Motor neuron (in vitro differentiated cells): Measurements from ENCODE around the gene GDPD5. TPM values are rescaled to one million over a fixed set of nuclear protein-coding genes. Genes with fewer than 3 reads are reported as not detected.

Source experiments
- ATAC-seq, 8 experiments: fragments of 200-7000 bp; cut with Tn5 transposase; replicated peaks in 6 of 8; 2 replicates each; pipeline ENCODE4 v1.8.0; 2021; ENCODE audit warnings: mild to moderate bottlenecking in 8 of 8, moderate library complexity in 8 of 8
- H3K27ac ChIP-seq, 2 donors: fragments of 250-450 bp; sonication (Bioruptor Pico); 2 replicates each; pipeline ENCODE4 v1.9.0; 2021; ENCODE audit warnings: antibody characterized with exemption in 2 of 2, mild to moderate bottlenecking in 2 of 2, moderate library complexity in 1 of 2
- H3K4me1 ChIP-seq, 2 donors: fragments of 250-450 bp; sonication (Bioruptor Pico); replicated peaks in 1 of 2; 2 replicates each; pipeline ENCODE4 v1.6.1; 2021; ENCODE audit warnings: antibody characterized with exemption in 2 of 2, mild to moderate bottlenecking in 2 of 2, moderate library complexity in 1 of 2
- H3K4me3 ChIP-seq, 5 donors: fragments of 250-450 bp; sonication (Bioruptor Pico); 2 replicates each; pipeline ENCODE4 v1.9.0; 2021; ENCODE audit warnings: antibody characterized with exemption in 5 of 5, mild to moderate bottlenecking in 5 of 5, moderate library complexity in 4 of 5
- WGBS, 10 experiments: fragments of 450-650 bp; shearing (Covaris generic); methylation state at CpG; one replicate each; pipeline ENCODE4 v1.0.0; 2022; 5-methylcytosine and 5-hydroxymethylcytosine counted together
- in situ Hi-C, 9 experiments: fragments of 400-800 bp; cut with MboI; loops; one replicate each; pipeline ENCODE4 v1.15.0; 2021; ENCODE audit warnings: low sequenced_read_pairs in 9 of 9, low pct_unique_long_range_greater_than_20kb in 2 of 9; ENCODE audit not compliant: unreplicated experiment in 9 of 9
- total RNA-seq, 8 experiments: library from RNA; unstranded; fragments of 300-600 nt; gene quantifications; 2 replicates each; pipeline versions ENCODE4 v1.2.3 to v1.2.4, GENCODE V29; 2022

GDPD5 gene
- total RNA-seq, 8 experiments from 2014 or later = 3.2 to 28.2 (median 16.1) TPM

- Histone ChIP-seq H3K27ac (no peak overlapping the region), H3K4me3 (no peak overlapping the region), H3K4me1 (peaks cover 6 to 12% of the 10 kb centered on the region in 2 donors)
- WGBS, 10 experiments = 33 to 100% (median 82%) methylated on average over 1 to 4 of the region's 5 CpGs; no CpG with 5 or more reads in 2 of the 10 experiments
- ATAC-seq = no peak
- in situ Hi-C loops = no loop called here
These were observed 12.5 kb downstream of the GDPD5 start for GRCh38 chr11:75513250-75513649.

- ATAC-seq = peak in 1 of 8 experiments; percentile 44
- H3K27ac ChIP-seq = peak overlapping the region in 1 of 2 donors; percentile 46
- in situ Hi-C loops = no loop called here
- no peak overlapping the region for H3K4me3 ChIP-seq
- H3K4me1 ChIP-seq = peaks cover 11 to 12% of the 10 kb centered on the region in 2 donors
- WGBS, 10 experiments = 0 to 20% (median 17%) methylated on average over 1 of the region's 5 CpGs; no CpG with 5 or more reads in 7 of the 10 experiments
These were observed 15.1 kb downstream of the GDPD5 start for GRCh38 chr11:75510723-75511019.

- no peak overlapping the region for H3K27ac ChIP-seq
These were observed 15.6 kb downstream of the GDPD5 start for GRCh38 chr11:75510004-75510722.

GRCh38 chr11:75509020-75509720 lies 16.6 kb downstream of the GDPD5 start:
- in situ Hi-C loops = no loop called here
- peak in 2 of 8 experiments; percentile 30 to 47 for ATAC-seq
- Histone ChIP-seq H3K27ac (no peak overlapping the region), H3K4me3 (no peak overlapping the region), H3K4me1 (peaks cover 11 to 12% of the 10 kb centered on the region in 2 donors)
- WGBS, 10 experiments = 69 to 100% (median 90%) methylated on average over 2 to 5 of the region's 5 CpGs; no CpG with 5 or more reads in 6 of the 10 experiments

More at GRCh38 chr11:75510004-75510722, 15.6 kb downstream of the GDPD5 start:
- Histone ChIP-seq H3K4me1 (peaks cover 11 to 12% of the 10 kb centered on the region in 2 donors), H3K4me3 (no peak overlapping the region)
- peak in 1 of 8 experiments; percentile 33 for ATAC-seq
- in situ Hi-C loops = no loop called here
- WGBS, 10 experiments = 60 to 85% methylated on average over 1 to 3 of the region's 9 CpGs; no CpG with 5 or more reads in 8 of the 10 experiments

- no peak overlapping the region for H3K27ac ChIP-seq
- H3K4me1 ChIP-seq = peaks cover 11 to 12% of the 10 kb centered on the region in 2 donors
- 0 to 95% (median 60%) methylated on average over 1 to 5 of the region's 8 CpGs; no CpG with 5 or more reads in 2 of the 10 experiments for whole genome bisulfite sequencing, 10 experiments
- H3K4me3 ChIP-seq = no peak overlapping the region
- in situ Hi-C loops = no loop called here
- ATAC-seq = peak in 3 of 8 experiments; percentile 33 to 78 (median 63)
These were observed 17.6 kb downstream of the GDPD5 start for GRCh38 chr11:75508051-75508561.

GRCh38 chr11:75507571-75507970 lies 18.2 kb downstream of the GDPD5 start:
- in situ Hi-C loops = no loop called here
- peaks cover 11 to 12% of the 10 kb centered on the region in 2 donors for H3K4me1 ChIP-seq
- no peak for ATAC-seq
- no peak overlapping the region for H3K27ac ChIP-seq
- no peak overlapping the region for H3K4me3 ChIP-seq
- 83% methylated on average over 1 of the region's 3 CpGs; no CpG with 5 or more reads in 9 of the 10 experiments for WGBS, 10 experiments

- H3K27ac ChIP-seq = peak overlapping the region in 1 of 2 donors; percentile 14
- in situ Hi-C loops = no loop called here
- H3K4me3 ChIP-seq = no peak overlapping the region
- 93 to 100% (median 100%) methylated on average over 1 to 3 of the region's 6 CpGs; no CpG with 5 or more reads in 7 of the 10 experiments for WGBS, 10 experiments
- peaks cover 11 to 12% of the 10 kb centered on the region in 2 donors for H3K4me1 ChIP-seq
- no peak for ATAC-seq
These were observed 18.9 kb downstream of the GDPD5 start for GRCh38 chr11:75506827-75507226.

- Histone ChIP-seq H3K4me1 (peaks cover 9 to 11% of the 10 kb centered on the region in 2 donors), H3K4me3 (no peak overlapping the region), H3K27ac (peak overlapping the region in 1 of 2 donors; percentile 14)
- in situ Hi-C loops = no loop called here
- ATAC-seq = no peak
- 74 to 100% (median 87%) methylated on average over 1 to 7 of the region's 11 CpGs; no CpG with 5 or more reads in 3 of the 10 experiments for WGBS, 10 experiments
These were observed 19.6 kb downstream of the GDPD5 start for GRCh38 chr11:75505916-75506692.

- Histone ChIP-seq H3K4me1 (peaks cover 0 to 6% of the 10 kb centered on the region in 2 donors), H3K27ac (no peak overlapping the region), H3K4me3 (no peak overlapping the region)
- 59 to 97% (median 89%) methylated on average over 1 to 5 of the region's 5 CpGs; no CpG with 5 or more reads in 4 of the 10 experiments for WGBS, 10 experiments
- in situ Hi-C loops = no loop called here
- no peak for ATAC-seq
These were observed 21.2 kb downstream of the GDPD5 start for GRCh38 chr11:75504501-75504900.

- no peak for ATAC-seq
- 75 to 83% (median 81%) methylated on average over 1 to 3 of the region's 5 CpGs; no CpG with 5 or more reads in 6 of the 10 experiments for WGBS, 10 experiments
- in situ Hi-C loops = no loop called here
These were observed 22.1 kb downstream of the GDPD5 start for GRCh38 chr11:75503531-75504099.

GRCh38 chr11:75502138-75502537 lies 23.6 kb downstream of the GDPD5 start:
- H3K4me3 ChIP-seq = no peak overlapping the region
- in situ Hi-C loops = no loop called here
- peaks cover 0 to 6% of the 10 kb centered on the region in 2 donors for H3K4me1 ChIP-seq
- WGBS, 10 experiments = 50 to 100% (median 57%) methylated on average over 1 of the region's 1 CpG; no CpG with 5 or more reads in 7 of the 10 experiments
- ATAC-seq = no peak
- no peak overlapping the region for H3K27ac ChIP-seq

More at GRCh38 chr11:75503531-75504099, 22.1 kb downstream of the GDPD5 start:
- Histone ChIP-seq H3K4me1 (peaks cover 0 to 6% of the 10 kb centered on the region in 2 donors), H3K4me3 (no peak overlapping the region), H3K27ac (no peak overlapping the region)

- in situ Hi-C loops = no loop called here
- no peak overlapping the region for H3K27ac ChIP-seq
- no peak overlapping the region for H3K4me3 ChIP-seq
- no peak for ATAC-seq
- H3K4me1 ChIP-seq = no peaks in the 10 kb centered on the region
- WGBS, 10 experiments = 60 to 96% (median 83%) methylated on average over 1 to 4 of the region's 4 CpGs; no CpG with 5 or more reads in 4 of the 10 experiments
These were observed 25.0 kb downstream of the GDPD5 start for GRCh38 chr11:75500742-75501141.
